NCI-H1930 (cell line): ENCODE measurements around the gene ZSWIM9.

Experiments
- DNase-seq, 2 experiments: peaks; one replicate each; lab custom pipeline; 2025; lab: John Stamatoyannopoulos, UW

ZSWIM9 gene

DNA sequence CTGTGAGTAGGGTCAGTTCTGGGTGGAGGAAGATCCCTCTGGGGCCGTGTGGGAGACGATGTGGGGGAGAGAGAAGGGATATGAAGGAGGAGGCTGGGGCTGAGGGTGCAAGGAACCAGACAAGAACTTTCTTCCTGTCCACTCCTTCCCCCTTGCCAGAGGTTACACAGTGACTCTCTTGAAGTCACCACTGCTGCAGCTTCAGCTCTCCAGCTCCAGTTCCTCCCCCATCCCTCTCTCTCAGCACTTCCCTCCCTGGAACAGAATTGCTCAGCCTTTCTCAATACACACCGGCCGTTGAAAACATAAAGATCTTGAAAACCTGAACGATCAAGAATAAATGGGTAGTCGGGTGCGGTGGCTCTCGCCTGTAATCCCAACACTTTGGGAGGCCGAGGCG lies 5.1 kb downstream of the ZSWIM9 start:
- no peak for DNase-seq

GRCh38 chr19:48176226-48176625 lies 5.7 kb downstream of the ZSWIM9 start:
- DNase-seq = no peak

- no peak for DNase-seq
Observed at GRCh38 chr19:48181505-48181904, 11.0 kb downstream of the ZSWIM9 start.

GRCh38 chr19:48182434-48182833 lies 12.0 kb downstream of the ZSWIM9 start:
- no peak for DNase-seq

GRCh38 chr19:48183356-48183755 lies 12.9 kb downstream of the ZSWIM9 start:
- DNase-seq = no peak

DNA sequence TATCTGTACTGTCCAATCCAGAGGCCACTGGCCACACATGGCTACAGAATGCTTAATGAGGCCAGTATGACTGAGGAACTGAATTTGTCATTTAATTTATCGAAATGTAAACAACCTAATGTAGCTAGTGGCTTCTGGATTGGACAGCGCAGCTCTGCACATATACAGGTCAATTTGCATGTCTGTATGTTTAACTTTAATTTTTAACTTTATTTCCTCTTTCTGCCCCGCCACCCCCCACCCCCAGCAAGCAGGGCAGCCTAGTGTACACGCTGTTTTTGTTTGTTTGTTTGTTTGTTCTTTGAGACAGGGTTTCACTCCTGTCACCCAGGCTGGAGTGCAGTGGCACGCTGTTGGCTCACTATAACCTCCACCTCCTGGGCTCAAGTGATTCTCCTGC lies 15.5 kb downstream of the ZSWIM9 start:
- DNase-seq = no peak

DNA sequence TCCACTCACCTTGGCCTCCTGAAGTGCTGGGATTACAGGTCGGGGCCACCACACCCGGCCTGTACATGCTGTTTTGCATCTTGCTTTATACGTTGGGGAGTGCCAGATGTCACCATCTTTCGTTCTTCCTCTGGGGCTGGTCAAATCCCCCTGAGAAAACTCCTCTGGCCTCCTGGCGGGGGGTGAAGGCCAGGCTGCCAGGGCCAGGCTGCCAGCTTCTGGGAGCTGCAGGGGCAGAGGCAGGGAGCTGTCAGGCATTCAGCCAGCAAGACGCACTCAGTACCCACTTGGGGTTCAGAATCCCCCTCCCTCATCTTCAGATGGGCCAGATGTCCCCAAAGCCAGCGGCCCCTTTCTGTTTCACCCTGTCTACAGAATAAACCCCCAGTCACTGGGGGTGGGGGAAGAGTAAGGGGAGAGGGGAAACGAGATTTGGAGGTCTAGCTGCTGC lies 16.1 kb downstream of the ZSWIM9 start:
- no peak for DNase-seq

- no peak for DNase-seq
Observed at GRCh38 chr19:48190288-48190884, 19.9 kb downstream of the ZSWIM9 start.

DNA sequence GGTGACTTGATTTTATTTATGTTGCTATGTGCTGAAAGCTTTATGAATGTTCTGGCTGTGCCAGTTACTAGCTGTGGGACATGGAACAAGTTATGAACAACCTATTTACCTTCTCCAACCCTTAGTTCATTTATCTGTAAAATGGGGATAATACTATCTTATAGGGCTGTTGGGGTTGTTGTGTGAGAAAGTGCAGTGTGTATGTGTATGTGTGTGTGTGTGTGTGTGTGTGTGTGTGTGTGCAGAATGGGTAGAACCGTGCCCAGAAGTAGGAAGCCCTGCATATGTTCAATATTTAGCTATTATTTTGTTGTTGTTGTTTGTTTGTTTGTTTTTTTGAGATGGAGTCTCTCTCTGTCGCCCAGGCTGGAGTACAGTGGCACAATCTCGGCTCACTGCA lies 20.4 kb downstream of the ZSWIM9 start:
- DNase-seq = no peak

DNA sequence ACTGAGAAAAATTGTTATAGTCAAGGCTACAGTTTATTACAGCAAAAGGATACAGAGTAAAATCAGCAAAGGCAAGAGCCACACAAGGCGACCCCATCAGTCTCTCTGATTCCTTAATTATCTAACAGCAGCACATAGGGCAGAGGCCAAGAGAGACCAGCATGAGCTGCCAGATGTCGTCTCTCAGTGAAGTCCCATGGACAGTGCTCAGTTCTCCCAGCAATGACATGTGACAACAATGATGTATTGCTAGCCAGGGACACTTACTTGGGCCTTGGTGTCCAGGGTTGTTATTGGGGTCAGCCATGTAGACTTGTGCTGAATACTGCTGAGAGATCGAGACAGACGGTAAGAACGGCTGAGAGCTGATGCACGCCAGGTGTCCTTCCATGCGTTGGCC lies 22.3 kb downstream of the ZSWIM9 start:
- no peak for DNase-seq

GRCh38 chr19:48194041-48194843 lies 23.8 kb downstream of the ZSWIM9 start:
- DNase-seq = no peak

- no peak for DNase-seq
Observed at GRCh38 chr19:48194844-48195830, 24.7 kb downstream of the ZSWIM9 start.

- DNase-seq = no peak
Observed at GRCh38 chr19:48196321-48196763, 25.9 kb downstream of the ZSWIM9 start.

DNA sequence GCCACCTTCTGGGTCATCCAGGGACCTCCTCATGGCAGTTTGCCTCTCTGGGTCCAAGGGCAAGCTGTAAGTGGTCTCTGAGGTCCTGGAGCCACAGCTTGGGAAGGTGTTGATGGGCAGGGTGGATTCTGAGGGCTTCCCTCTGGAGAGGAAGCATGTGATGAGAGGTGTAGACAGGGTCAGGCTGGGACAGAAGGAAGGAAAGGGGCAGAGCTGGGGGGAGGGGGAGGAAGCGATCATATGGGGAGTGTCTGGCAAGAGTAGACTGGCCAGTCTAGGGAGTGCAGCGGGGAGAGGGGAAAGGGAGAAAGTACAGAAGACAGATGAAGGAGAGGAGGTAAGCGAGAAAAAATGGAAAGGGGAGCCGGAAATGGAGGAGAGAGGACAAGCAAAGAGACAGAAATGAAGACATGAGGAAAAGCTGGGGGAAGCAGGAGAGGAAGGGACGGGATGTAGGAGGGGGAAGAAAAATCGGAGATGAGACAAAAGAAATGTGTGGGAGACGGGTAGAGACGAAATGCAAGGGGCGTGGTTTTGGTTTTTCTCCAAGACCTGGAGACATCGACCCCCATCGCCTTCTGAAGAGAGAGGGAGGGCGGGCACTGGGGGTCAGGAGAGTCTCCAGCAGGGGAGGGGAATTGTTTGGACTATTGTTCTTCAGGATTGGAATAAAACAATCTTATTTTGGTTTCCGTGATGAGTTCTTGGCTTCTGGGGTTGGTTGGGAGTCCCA lies 26.6 kb downstream of the ZSWIM9 start:
- no peak for DNase-seq

- DNase-seq = no peak
Observed at GRCh38 chr19:48203222-48203793, 32.8 kb downstream of the ZSWIM9 start.

DNA sequence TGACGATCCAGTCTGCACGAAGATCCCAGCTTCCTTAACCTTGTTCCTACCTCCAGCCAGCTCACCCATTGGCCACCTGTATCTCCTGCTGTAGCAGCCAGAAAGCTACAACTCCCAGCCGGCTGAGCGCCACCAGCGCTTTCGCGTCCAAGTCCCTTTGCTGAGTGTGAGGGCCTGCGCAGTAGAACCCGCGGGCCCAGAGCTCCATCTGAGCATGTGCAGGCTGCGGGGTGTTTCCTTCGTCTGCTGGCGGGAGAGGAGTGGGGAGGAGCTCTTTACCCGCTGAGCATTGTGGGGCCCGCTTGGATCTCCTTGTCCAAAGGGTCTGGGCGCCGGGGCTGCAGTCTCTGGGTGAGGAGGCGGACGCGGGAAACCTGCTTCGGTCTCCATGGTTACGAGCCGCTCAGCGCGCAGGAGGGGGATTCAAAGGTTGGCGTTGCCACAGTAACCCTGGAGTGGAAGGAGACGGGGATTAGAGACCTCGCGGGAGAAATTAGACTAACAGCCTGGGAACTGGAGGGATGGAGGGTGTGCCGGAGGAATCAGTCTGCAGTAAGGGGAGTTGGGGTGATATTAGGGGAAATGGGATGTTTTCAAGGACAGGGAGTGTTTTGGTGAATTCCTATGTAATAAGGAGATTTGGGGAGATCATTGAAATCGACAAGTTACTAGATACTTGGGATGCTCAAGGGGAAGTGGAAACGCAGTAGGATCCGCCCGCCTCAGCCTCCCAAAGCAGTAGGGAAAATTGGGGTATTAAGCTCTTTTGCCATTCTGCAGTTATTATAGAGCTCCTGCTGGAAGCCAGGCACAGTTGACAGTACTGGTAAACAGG lies 33.5 kb downstream of the ZSWIM9 start:
- DNase-seq = peak; percentile 99 to 100

DNA sequence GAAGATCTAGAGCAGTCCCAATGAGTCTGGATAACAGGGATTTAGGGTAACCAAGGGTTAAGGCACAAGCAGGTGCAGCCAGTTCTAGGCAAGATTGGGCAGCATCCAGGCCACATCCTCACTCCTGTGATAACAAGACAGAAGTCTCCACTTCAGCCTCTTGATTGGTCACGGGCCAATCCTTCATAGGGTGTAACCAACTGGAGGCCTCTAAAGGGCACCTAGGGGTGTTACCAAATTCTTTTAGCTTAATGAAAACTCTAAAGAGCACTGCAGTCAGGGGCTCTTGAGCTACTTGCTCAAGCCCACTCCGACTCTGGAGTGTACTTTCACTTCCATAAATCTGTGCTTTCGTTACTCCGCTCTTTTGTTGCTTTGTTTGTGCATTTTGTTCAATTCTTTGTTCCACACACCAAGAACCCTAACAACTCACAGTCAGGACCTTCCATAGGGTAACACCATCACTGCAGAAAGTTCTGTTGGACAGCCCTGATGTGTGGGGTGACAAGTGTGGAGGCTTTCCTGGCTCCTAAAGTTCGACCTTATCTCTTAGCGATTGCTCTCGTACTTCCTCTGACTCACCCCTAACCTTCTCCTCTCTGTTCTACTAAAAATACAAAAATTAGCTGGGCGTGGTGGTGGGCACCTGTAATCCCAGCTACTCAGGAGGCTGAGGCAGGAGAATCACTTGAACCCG lies 36.1 kb downstream of the ZSWIM9 start:
- DNase-seq = no peak

- no peak for DNase-seq
Observed at GRCh38 chr19:48210005-48210404, 39.5 kb downstream of the ZSWIM9 start.

- no peak for DNase-seq
Observed at GRCh38 chr19:48213959-48214358, 43.5 kb downstream of the ZSWIM9 start.

DNA sequence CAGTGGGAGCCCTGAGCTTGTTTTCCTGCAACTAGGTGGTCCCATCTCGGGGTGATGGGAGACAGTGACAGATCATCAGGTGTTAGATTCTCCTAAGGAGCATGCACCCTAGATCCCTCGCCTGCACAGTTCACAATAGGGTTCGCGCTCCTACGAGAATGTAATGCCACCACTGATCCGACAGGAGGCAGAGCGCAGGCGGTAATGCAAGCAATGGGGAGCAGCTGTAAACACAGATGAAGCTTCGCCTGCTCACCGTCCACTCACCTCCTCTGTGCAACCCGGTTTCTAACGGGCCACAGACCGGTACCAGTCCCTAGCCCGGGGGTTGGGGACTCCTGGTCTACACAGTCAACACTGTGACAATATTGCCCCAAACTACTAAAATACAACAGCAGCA lies 46.5 kb downstream of the ZSWIM9 start:
- DNase-seq = no peak
